ENCODE results near the gene EXD2.

The EXD2 gene

GRCh38 chr14:69170839-69171238 is 20.5 kb upstream of the EXD2 start:
- Histone ChIP-seq H3K36me3 (ENCODE audit: control insufficient read depth, low read length) (no peaks in the 10 kb centered on the region), H3K4me3 (ENCODE audit: low read length) (no peak overlapping the region), H3K4me1 (ENCODE audit: control insufficient read depth, low read length) (no peaks in the 10 kb centered on the region), H3K79me2 (ENCODE audit: control insufficient read depth, low read length) (no peaks in the 10 kb centered on the region), H3K27me3 (ENCODE audit: control insufficient read depth, low read length) (peaks cover 6% of the 10 kb centered on the region; the same call in 1 of the 2 replicates), H3K9me3 (ENCODE audit: control insufficient read depth, insufficient read depth, low read length) (no peaks in the 10 kb centered on the region), H3K27ac (ENCODE audit: low read depth, low read length) (no peak overlapping the region), H3K9me2 (replicated peaks; ENCODE audit: control insufficient read depth, low read length) (no peaks in the 10 kb centered on the region), H4K20me1 (ENCODE audit: control insufficient read depth, insufficient read depth, low read depth, low read length) (no peaks in the 10 kb centered on the region), H3K4me2 (ENCODE audit: low read length) (no peak overlapping the region), H3F3A (ENCODE audit: control insufficient read depth, insufficient read depth) (no peaks in the 10 kb centered on the region)
- TF ChIP-seq EZH2phosphoT487 (IDR thresholded peaks at IDR 0.05; ENCODE audit: borderline replicate concordance, low read length), result no peak
- no peak for TF ChIP-seq CTCF (IDR thresholded peaks at IDR 0.05; ENCODE audit: low read depth, low read length, poor library complexity, severe bottlenecking)

GRCh38 chr14:69171569-69171968 is 19.7 kb upstream of the EXD2 start:
- no peak for TF ChIP-seq CTCF (IDR thresholded peaks at IDR 0.05; ENCODE audit: low read depth, low read length, poor library complexity, severe bottlenecking)
- TF ChIP-seq EZH2phosphoT487 (IDR thresholded peaks at IDR 0.05; ENCODE audit: borderline replicate concordance, low read length), result no peak
- no peak overlapping the region for H3K27ac ChIP-seq (ENCODE audit: low read depth, low read length)
- H3K9me2 ChIP-seq (replicated peaks; ENCODE audit: control insufficient read depth, low read length), result no peaks in the 10 kb centered on the region
- no peaks in the 10 kb centered on the region for H3K79me2 ChIP-seq (ENCODE audit: control insufficient read depth, low read length)
- no peaks in the 10 kb centered on the region for H3K9me3 ChIP-seq (ENCODE audit: control insufficient read depth, insufficient read depth, low read length)
- H3K4me1 ChIP-seq (ENCODE audit: control insufficient read depth, low read length), result no peaks in the 10 kb centered on the region
- no peaks in the 10 kb centered on the region for H3F3A ChIP-seq (ENCODE audit: control insufficient read depth, insufficient read depth)
- no peak overlapping the region for H3K4me2 ChIP-seq (ENCODE audit: low read length)
- peaks cover 6% of the 10 kb centered on the region; the same call in 1 of the 2 replicates for H3K27me3 ChIP-seq (ENCODE audit: control insufficient read depth, low read length)
- no peaks in the 10 kb centered on the region for H4K20me1 ChIP-seq (ENCODE audit: control insufficient read depth, insufficient read depth, low read depth, low read length)
- H3K36me3 ChIP-seq (ENCODE audit: control insufficient read depth, low read length), result no peaks in the 10 kb centered on the region
- no peak overlapping the region for H3K4me3 ChIP-seq (ENCODE audit: low read length)

- no peaks in the 10 kb centered on the region for H4K20me1 ChIP-seq (ENCODE audit: control insufficient read depth, insufficient read depth, low read depth, low read length)
- H3K36me3 ChIP-seq (ENCODE audit: control insufficient read depth, low read length), result no peaks in the 10 kb centered on the region
- no peaks in the 10 kb centered on the region for H3K4me1 ChIP-seq (ENCODE audit: control insufficient read depth, low read length)
- TF ChIP-seq EZH2phosphoT487 (IDR thresholded peaks at IDR 0.05; ENCODE audit: borderline replicate concordance, low read length) (no peak), CTCF (IDR thresholded peaks at IDR 0.05; ENCODE audit: low read depth, low read length, poor library complexity, severe bottlenecking) (no peak)
- H3K9me3 ChIP-seq (ENCODE audit: control insufficient read depth, insufficient read depth, low read length), result no peaks in the 10 kb centered on the region
- H3K79me2 ChIP-seq (ENCODE audit: control insufficient read depth, low read length), result no peaks in the 10 kb centered on the region
- peaks cover 6% of the 10 kb centered on the region; the same call in 1 of the 2 replicates for H3K27me3 ChIP-seq (ENCODE audit: control insufficient read depth, low read length)
- H3K4me2 ChIP-seq (ENCODE audit: low read length), result no peak overlapping the region
- no peak overlapping the region for H3K4me3 ChIP-seq (ENCODE audit: low read length)
- no peaks in the 10 kb centered on the region for H3K9me2 ChIP-seq (replicated peaks; ENCODE audit: control insufficient read depth, low read length)
- no peak overlapping the region for H3K27ac ChIP-seq (ENCODE audit: low read depth, low read length)
- H3F3A ChIP-seq (ENCODE audit: control insufficient read depth, insufficient read depth), result no peaks in the 10 kb centered on the region
These were observed 16.2 kb upstream of the EXD2 start for GRCh38 chr14:69175130-69175529.
